ENCODE results near the gene ZC3H10. TPM values are rescaled to one million over a fixed set of nuclear protein-coding genes. Genes with fewer than 3 reads are reported as not detected.
A peak's percentile ranks its signal among the peaks of the same experiment; 100 is the strongest.

Gene ZC3H10
- total and polyA plus RNA-seq, 2 of the 13 experiments (the other 11 are each of a cell fraction or from before 2014, with no cell fraction given), result 0.70 to 2.3 TPM

GRCh38 chr12:56116267-56117081 lies 1.6 kb upstream of the ZC3H10 start, which contains the start of gene RPL41 (continued):
- TF ChIP-seq KLF6 (CRISPR knock-in tag; IDR thresholded peaks at IDR 0.05) (peak; percentile 92), ZBTB43 (CRISPR knock-in tag; conservative IDR thresholded peaks at IDR 0.05) (0 out of 2 replicates have a peak, but pooled peaks have one; percentile 38), BRD4 (CRISPR knock-in tag; IDR thresholded peaks at IDR 0.05) (peak; percentile 53; the same call in 1 of the 2 replicates), POLR2G (IDR thresholded peaks at IDR 0.05; ENCODE audit: low read depth, low read length) (peak; percentile 100), ZNF772 (CRISPR knock-in tag; IDR thresholded peaks at IDR 0.05) (peak; percentile 66; the same call in 1 of the 2 replicates), ZNF691 (CRISPR knock-in tag; IDR thresholded peaks at IDR 0.05; ENCODE audit: borderline replicate concordance, low read depth) (peak; percentile 79; the same call in 1 of the 2 replicates), ESRRA (CRISPR knock-in tag; IDR thresholded peaks at IDR 0.05; ENCODE audit: low read depth) (0 out of 2 replicates have a peak, but pooled peaks have one; percentile 53), ZNF460 (CRISPR knock-in tag; IDR thresholded peaks at IDR 0.05; ENCODE audit: borderline replicate concordance) (no peak), ZNF572 (CRISPR knock-in tag; IDR thresholded peaks at IDR 0.05) (no peak), ZFP90 (CRISPR knock-in tag; IDR thresholded peaks at IDR 0.05; ENCODE audit: borderline replicate concordance) (peak; percentile 86), TBX2 (CRISPR knock-in tag; IDR thresholded peaks at IDR 0.05; ENCODE audit: borderline replicate concordance) (peak; percentile 46; the same call in 1 of the 2 replicates), ZNF33B (CRISPR knock-in tag; IDR thresholded peaks at IDR 0.05) (no peak), SAFB2 (CRISPR knock-in tag; IDR thresholded peaks at IDR 0.05; ENCODE audit: borderline replicate concordance, low read depth) (no peak), SOX13 (IDR thresholded peaks at IDR 0.05) (0 out of 2 replicates have a peak, but pooled peaks have one; percentile 21), SOX13 (CRISPR knock-in tag; conservative IDR thresholded peaks at IDR 0.05 in 1 of 2, IDR thresholded peaks at IDR 0.05 in 1 of 2) (peak in 1 of 2 experiments; percentile 44; a peak in 2 of 4 replicates), ZC3H4 (CRISPR knock-in tag; IDR thresholded peaks at IDR 0.05; ENCODE audit: borderline replicate concordance) (peak; percentile 74; the same call in 1 of the 2 replicates), TARDBP (CRISPR knock-in tag; IDR thresholded peaks at IDR 0.05) (peak; percentile 73), FOSL2 (CRISPR knock-in tag; IDR thresholded peaks at IDR 0.05) (peak; percentile 44; the same call in 1 of the 2 replicates)
- TF ChIP-seq, protein P1, sequence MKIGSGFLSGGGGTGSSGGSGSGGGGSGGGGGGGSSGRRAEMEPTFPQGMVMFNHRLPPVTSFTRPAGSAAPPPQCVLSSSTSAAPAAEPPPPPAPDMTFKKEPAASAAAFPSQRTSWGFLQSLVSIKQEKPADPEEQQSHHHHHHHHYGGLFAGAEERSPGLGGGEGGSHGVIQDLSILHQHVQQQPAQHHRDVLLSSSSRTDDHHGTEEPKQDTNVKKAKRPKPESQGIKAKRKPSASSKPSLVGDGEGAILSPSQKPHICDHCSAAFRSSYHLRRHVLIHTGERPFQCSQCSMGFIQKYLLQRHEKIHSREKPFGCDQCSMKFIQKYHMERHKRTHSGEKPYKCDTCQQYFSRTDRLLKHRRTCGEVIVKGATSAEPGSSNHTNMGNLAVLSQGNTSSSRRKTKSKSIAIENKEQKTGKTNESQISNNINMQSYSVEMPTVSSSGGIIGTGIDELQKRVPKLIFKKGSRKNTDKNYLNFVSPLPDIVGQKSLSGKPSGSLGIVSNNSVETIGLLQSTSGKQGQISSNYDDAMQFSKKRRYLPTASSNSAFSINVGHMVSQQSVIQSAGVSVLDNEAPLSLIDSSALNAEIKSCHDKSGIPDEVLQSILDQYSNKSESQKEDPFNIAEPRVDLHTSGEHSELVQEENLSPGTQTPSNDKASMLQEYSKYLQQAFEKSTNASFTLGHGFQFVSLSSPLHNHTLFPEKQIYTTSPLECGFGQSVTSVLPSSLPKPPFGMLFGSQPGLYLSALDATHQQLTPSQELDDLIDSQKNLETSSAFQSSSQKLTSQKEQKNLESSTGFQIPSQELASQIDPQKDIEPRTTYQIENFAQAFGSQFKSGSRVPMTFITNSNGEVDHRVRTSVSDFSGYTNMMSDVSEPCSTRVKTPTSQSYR (CRISPR knock-in tag; IDR thresholded peaks at IDR 0.05; ENCODE audit: borderline replicate concordance), result 0 out of 2 replicates have a peak, but pooled peaks have one; percentile 19
- TF ChIP-seq, protein P2, sequence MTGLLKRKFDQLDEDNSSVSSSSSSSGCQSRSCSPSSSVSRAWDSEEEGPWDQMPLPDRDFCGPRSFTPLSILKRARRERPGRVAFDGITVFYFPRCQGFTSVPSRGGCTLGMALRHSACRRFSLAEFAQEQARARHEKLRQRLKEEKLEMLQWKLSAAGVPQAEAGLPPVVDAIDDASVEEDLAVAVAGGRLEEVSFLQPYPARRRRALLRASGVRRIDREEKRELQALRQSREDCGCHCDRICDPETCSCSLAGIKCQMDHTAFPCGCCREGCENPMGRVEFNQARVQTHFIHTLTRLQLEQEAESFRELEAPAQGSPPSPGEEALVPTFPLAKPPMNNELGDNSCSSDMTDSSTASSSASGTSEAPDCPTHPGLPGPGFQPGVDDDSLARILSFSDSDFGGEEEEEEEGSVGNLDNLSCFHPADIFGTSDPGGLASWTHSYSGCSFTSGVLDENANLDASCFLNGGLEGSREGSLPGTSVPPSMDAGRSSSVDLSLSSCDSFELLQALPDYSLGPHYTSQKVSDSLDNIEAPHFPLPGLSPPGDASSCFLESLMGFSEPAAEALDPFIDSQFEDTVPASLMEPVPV (CRISPR knock-in tag; IDR thresholded peaks at IDR 0.05), result peak; percentile 79

Data from HepG2 (cell line).